GM18907 (cell line): Measurements from ENCODE around the gene BCHE.
"Not testable (repeated sequence)": the region's sequence is repeated elsewhere in the genome, so short reads cannot be mapped to it uniquely, and the experiment has no call there.

ENCODE experiments used
- ATAC-seq: cut with Tn5 transposase; IDR thresholded peaks from one replicate; pipeline ENCODE4 v1.9.1; 2021; ENCODE audit warnings: mild to moderate bottlenecking, moderate library complexity; ENCODE audit not compliant: unreplicated experiment

BCHE gene

DNA sequence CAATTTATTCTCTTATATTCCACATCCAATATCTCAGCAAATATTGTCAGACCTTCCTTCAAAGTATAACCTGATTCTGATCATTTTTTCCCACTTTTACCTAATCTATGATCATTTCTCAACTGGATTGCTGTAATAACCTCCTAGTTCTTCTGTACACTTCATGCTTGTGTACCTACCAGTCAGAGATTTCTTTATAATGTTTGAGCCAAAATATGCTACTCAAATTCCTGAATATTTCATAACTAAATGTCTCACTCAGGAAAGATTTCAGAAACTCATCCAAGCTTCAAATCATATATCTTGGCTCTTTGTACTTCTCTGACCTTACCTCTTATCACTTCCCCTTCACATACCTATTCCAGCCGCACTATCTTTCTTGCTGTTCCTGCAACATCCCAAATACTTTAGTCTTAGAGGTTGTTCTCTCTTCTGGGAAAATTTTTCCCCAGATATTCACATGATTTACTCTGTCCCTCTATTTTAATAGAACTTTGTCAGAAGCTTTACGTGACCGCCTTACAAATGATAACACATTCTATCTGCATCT, 20.0 kb downstream of the BCHE start:
- ATAC-seq: no peak

DNA sequence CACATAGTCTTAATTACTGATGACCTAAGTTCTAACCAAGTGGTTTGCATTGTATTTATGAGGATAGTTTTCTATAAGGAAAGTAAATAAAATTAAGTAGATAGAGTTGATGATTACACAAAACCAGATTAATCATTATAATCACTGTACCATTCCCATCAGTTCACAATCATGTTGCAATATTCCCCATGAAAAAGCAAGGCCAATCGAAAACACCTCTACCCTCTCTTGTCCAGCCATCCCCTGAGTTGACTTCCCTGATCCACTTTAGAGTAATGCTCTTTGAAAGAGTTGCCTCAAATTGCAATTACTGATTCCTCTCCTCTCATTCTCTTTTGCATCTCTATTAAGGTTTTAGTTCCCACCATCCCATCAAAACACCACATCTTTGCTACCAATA, 21.0 kb downstream of the BCHE start:
- no peak for ATAC-seq

DNA sequence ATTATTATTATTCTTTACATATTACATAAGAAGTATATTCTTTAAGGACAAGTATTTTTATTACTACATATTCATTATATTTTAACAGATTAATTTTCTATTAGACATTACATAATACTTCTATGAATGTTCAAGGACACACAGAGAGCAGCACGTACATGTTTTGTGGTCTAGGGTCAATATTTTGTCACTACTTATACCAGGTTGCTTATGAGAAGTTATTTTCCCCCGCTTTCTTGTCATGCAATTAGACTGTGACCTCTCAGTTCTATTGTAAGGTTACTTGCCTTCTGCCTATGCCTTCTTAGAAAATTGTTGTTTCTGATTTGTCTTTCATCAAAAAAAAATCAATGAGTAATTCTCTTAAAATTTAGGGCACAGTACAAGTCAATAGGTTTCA, 21.5 kb downstream of the BCHE start:
- no peak for ATAC-seq

DNA sequence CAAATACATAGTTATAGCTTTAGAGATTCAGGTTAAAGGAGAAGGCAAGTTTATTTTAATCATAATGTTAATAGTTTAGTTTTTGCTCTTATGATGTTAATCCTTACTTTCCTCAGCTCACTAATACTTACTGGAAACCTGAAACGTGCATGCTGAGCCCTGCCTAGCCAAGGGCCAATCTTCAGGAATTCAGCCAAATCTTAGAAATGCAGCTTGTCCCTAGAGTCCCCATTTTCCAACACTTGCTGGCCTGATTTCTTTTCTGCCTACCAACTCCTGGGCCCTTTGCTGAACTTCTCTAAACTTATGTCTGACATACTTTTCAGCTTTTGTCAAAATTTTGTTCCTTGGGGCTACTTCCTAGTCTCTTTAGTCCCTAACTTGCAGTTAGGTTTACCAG, 22.8 kb downstream of the BCHE start:
- no peak for ATAC-seq

DNA sequence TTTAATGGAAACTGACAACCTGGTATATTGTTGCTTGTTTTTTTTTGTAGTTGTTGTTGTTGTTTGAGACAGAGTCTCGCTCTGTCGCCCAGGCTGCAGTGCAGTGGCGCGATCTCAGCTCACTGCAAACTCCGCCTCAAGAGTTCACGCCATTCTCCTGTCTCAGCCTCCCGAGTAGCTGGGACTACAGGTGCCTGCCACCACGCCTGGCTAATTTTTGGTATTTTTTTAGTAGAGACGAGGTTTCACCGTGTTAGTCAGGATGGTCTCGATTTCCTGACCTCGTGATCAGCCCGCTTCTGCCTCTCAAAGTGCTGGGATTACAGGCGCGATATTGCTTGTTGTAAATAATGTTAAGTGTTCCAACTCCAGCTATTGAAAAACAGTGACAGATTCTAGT, 29.3 kb downstream of the BCHE start:
- ATAC-seq: not testable (repeated sequence)

DNA sequence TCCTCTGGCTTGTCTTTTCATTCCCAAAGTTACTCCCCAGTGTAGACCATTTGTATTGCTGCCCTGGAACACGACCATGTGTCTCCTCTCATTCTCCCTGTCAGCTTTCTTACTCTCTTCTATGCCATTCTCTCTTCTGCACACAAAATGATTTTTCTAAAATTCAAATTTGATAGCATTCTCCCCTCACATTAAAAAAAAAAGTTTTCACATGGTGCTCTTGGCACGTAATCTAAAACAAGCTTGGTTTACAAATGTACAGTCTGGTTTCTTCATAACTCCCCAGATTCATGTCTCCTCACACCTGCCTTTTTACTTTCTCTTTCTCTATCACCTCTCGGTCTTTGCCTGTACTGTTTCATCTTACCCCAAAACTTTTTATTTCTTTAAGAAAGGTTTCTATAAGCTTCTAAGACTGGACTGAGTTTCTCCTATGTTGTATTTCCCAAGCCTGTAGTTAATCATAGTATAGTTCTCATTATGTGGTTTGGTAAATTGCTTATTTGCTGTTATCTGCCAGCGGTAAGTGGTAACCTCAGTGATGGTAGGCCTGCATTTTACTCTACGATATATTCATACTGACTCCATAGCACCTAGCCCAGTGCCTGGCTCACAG, 31.2 kb downstream of the BCHE start:
- peak; percentile 76 for ATAC-seq

DNA sequence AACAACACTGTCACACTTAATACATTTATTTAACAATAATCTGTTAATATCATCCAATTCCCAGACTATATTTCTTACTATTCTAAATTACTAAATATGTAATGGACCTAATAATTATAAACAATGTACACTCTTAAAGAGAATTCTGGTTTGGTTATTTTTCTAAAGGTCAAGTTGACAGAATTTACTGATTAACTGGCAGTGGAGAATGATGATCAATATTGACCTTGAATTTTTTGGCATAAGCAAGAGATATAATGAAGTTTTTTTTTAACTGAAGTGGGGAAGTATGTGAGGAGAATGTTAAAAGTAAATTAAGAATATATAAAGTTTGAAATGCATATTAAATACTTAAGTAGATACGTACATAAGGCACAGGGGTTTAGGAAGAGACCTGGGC, 33.8 kb downstream of the BCHE start:
- ATAC-seq: no peak

DNA sequence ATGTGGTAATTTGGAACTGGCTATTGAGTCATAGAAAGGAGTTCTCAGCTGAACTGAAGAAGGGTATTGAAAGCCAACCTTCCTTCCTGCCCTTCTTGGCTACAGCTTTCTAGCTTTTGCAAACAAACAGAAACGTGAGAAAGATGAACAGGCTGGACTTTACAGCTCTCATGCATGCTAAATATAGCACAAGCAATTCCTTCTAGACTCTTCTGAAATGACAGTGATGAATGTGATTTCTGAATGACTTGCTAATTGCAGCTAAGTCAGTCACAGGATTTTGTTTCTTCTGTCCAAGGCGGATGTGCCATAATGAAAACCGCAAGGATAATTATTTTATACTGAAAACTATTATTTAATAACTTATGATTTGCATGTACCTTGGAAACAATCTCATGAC, 36.3 kb downstream of the BCHE start:
- ATAC-seq: no peak

DNA sequence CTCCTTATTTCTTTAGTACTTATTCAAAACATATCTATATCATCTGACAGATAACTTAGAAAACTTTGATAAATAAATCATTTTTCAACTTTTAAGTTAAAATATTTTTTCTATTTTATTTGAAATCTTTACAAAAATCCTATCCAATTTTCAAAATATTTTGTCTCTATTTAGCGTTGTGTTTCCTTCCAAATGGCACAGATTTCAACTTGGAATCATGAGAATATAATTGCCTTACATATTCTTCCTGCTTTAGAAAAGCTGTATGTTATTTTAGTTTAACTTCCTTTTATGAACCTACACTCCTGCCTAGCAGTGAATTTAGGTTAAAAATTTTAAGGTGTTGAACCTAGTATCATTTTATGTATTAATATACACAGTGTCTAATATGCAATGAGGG, 38.2 kb downstream of the BCHE start:
- no peak for ATAC-seq

DNA sequence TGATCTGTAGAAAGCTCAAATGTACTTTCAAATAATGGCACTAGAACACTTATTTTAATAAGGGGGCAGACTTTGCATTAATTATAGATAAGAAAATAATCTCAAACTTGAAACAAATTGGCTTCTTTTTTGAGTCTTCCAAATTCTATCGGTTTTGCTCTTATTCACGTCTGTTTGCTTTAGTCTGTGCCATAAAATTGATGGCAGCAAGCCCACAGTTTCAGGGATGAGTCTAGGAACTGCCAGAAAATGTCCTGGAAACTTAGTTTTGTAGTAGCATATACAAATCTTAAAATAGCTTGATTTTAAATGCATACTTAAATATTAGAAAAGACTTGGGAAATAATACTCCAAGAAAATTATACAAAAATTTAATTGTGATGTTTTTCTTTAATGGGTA, 39.7 kb downstream of the BCHE start:
- no peak for ATAC-seq

DNA sequence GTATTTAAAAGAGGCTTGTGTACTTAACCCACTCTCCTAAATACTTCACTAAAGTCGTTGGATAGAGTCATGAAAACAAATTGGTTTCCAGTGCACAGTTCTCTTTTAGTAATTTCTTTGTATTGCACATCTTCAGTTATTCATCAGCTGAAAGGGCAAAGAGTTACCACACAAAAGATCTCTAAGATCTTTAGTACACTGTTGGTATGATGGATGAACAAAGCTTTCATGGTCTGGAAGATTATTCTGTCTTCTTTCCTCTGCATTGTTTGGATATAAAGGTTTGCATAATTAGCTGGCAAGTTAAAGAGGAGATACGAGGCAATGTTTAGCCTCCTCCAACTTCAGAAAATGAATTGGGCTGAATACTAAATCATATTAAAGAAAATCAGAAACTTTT, 40.5 kb downstream of the BCHE start:
- no peak for ATAC-seq

DNA sequence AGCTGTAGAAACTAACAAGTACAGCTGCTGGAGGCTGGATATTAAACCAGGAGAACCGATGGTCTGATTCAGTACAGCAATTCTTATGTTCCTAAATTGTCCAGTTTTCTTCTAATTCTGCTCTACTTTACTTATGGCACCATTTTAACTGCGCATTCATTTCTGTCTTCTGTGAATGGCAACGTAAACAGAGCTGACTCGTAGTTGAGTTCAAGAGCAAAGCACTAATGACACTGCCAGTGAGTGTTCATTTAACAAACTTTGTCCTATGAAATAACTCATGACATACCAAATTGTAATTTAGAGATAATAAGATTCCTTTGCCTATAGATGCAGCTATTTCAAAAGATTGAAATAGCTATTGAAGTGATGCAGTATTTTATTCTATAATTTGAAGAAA, 48.7 kb downstream of the BCHE start:
- no peak for ATAC-seq

DNA sequence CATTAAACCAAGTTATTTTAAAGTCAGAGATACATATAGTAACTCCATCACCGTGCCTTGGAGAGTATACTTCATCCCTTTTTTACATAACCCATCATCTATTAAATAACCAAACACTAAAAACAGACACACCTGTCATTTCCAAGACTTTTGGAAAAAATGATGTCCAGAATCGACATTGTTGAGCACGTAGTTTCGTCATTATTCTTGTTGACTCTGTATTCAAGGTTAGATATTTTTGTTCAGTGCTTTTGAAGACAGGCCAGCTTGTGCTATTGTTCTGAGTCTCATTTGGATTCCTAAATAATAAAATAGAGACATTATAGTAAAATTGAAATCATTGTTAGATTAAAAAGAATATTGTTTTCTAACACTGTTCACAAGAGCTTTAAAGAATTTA, 51.2 kb downstream of the BCHE start:
- no peak for ATAC-seq

DNA sequence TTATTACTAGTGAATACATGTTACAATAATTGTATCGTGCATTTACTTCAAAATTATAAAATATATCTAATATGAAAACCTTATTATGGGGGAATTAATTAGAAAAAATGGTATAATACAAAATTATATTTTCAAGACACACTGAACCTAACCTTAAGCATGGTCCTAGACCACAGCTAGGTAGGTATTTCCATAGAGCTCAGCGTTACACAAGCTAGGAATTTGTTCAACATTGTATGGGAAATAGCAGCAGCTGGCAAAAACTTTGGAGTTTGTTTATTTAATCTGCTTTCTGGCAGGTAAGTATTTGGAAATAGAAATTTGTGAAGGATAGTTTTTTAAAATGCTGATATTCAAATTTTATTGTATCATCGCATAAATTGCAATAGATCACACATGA, 52.9 kb downstream of the BCHE start:
- no peak for ATAC-seq

DNA sequence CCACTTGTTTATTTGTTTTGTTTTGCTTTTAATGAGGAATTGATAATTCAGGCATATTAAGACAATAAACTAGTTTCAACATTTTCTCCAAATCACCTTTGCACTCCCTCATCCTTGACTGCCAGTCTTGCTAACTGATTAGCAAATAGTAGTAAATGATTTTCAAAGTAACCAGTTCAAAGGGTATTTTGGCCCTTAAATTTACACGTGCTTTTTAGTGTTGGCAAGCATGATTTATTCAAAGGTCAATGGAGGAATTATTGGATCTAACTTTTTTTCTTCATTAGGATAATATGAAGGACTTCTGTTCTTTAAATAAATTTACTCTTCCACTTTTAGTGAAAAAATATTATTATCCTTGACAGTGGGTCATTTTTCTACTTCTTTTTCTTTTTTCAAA, 53.8 kb downstream of the BCHE start:
- no peak for ATAC-seq

DNA sequence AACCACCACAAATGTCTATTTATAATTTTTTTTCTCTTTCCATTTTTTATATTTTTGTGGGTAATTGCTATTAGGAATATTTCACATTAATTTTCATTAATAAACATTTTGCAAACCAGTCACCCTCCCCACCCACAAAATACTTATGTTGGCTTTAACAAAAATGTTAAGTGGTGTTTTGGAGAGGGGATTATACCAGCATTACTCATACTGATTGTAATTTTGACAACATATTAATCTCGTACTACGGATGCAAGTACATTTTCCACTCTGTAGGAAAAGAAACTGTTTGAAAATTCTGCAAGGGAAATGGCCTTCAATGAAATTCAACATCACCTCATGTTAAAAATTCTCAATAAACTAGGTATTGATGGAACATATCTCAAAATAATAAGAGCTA, 58.3 kb downstream of the BCHE start:
- ATAC-seq: no peak

DNA sequence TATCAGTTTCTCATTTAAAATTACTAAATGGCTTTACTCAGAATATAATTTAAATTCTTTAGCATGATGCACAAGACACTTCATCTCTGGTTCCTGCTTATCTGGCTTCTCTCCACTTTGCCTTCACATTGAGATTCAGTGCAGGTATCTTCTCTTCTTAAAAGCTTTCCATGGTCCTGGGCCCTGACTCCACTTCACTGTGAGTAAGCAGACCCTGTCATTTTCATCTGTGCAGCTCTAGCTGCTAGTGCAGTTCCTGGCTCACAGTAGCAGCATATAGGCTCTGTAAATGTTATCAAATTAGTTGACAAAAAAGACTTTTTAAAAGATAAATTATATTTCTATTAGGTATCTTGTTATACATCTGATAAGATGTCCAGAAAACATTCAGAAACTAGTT, 58.8 kb downstream of the BCHE start:
- no peak for ATAC-seq

DNA sequence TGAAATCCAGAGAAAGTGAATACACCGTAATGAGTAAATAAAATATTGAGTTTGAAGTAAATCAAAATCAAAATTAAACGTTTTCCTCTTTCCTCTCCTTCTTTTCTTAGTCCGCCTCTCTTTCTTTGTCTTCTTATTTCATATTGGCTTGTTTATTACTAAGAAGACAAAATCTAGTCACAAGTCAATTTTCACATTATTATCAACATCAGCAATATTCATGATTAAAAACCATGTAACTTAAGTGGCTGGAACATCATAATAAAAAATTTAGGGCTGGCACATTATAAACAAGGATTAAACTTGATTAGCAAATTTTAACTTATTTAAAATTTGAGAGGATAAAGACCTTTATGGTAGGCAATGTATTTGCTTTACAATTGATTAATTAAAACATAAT, 61.4 kb downstream of the BCHE start:
- ATAC-seq: no peak

DNA sequence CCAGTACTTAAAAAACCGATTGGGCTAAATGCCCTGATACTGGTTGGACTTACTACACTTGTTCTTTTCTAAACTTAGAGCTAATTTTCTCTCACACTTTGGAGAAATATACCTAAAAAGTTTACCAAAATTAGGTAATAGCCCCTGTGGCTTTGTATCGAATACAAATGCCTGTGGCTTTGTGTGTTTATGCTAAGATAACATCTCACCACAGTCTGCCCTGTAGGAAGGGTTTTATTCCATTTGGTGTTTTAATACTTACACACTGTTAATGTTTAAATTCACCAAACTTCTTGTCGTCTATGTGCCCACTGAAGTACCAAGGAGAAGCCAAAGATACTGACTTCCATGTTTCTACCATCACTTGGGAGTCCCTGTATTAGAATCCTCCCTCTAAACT, 66.4 kb downstream of the BCHE start:
- ATAC-seq: no peak

DNA sequence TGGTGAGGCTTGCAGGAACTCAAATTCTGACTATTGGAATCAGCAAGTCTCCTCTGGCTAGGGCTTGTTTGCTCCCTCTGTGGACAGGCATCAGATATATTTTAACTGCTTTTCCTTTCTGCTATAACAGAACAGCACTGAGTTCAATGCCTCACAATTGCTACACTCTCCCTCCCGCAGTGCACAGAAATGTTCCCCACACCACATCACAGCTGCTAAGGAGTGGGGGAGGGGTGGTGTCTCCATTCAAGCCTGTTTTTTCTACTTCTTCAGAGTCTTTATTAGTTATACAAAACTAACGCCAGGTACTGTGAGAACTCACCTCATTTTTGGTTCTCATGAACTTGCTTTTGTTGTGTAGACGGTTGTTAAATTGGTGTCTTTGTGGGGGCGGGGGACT, 68.5 kb downstream of the BCHE start:
- no peak for ATAC-seq

DNA sequence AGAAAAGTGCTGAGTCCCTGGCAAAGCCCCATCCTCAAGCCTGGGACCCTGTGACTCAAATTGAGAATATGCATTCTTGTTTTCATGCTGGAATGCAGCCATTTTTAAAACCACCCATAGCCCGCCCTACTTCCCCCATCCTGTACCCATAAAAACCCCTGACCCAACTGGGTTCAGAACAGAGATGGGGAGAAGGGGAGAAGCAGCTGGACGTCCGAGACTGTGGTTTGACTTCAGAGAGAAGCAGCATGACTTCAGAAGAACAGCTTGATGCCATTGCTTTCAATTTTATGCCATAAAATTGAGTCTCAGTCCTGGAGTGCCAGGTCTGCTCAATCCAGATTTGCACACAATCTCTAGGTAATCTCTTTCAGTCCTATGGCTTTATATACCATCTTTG, 78.2 kb downstream of the BCHE start:
- no peak for ATAC-seq

DNA sequence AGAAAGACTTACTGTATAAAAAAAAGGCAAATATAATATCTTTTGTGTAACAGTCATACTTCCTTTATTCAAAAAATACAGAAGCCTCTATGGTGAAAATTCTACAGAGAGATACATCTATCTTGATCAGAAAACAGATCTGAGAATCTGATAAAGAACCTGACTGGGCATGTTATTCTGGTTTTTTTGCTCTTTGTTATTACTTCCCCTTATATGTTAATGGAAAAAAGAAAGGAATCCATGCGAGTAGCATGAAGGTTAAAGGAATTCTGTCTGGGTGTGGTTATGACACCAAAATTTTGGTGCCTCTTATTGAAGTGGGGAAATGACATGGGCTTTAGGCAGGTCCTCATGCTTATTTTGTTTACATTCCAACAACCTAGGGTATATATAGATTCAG, 81.7 kb downstream of the BCHE start:
- ATAC-seq: no peak

DNA sequence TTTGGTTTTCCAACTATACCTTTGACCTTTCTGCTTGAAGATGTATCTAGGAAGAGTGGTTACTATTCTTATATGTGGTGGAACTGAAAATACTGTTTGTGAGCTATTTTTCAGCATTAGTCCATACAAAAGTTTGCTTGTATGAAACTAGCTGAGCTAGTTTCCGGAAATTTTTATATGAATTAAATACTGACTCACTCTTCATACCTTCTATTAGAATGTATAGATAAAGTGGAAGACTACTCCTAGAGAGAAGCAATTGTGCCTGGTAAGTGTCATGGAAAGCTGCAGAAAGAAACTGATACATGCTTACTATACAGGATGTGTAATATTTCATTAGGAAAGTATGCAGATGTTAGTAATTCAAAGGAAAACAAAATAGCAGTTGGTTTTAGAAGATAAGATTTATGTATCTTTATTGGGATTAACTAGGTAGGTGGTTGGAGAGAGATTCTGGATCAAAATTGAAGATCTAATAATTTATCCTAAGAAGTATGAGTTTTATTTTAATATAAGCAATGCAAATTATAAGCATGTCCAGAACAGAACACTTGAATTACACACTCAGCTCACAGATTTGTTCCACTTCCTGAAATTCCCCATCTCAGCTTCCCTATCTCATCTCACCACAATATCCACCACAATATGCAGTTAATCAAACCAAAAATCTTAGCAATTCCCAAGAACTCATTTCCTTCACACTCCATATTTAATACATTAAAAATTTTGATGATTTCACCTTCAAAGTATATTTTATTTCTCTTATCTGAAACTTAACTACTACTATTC, 82.8 kb downstream of the BCHE start:
- ATAC-seq: no peak
